MM.1S (cell line): ENCODE measurements around the gene DNPEP.
A peak's percentile ranks its signal among the peaks of the same experiment; 100 is the strongest.

Source experiments
- DNase-seq: peaks from one replicate; pipeline ENCODE4 v3.0.0-alpha.2; 2015
- H2AFZ ChIP-seq: fragments of 300-600 bp; sonication (generic); 2 replicates; pipeline ENCODE4 v1.6.0; 2016; ENCODE audit warnings: antibody characterized with exemption, low read length
- H3F3A ChIP-seq: fragments of 300-600 bp; sonication (generic); 2 replicates; pipeline ENCODE4 v1.6.1; 2016; ENCODE audit warnings: mild to moderate bottlenecking, antibody characterized with exemption, low read length, moderate library complexity, mixed read lengths; ENCODE audit not compliant: insufficient read depth
- H3K27ac ChIP-seq: fragments of 300-600 bp; sonication (generic); 2 replicates; pipeline ENCODE4 v1.5.1; 2016; ENCODE audit warnings: mild to moderate bottlenecking, low read length
- H3K27me3 ChIP-seq: fragments of 300-600 bp; sonication (generic); replicated peaks from 2 replicates; pipeline ENCODE4 v1.6.0; 2016; ENCODE audit warnings: low read length; ENCODE audit not compliant: insufficient read depth
- H3K36me3 ChIP-seq: fragments of 300-600 bp; sonication (generic); replicated peaks from 2 replicates; pipeline ENCODE4 v1.6.1; 2016; ENCODE audit warnings: mild to moderate bottlenecking, low read length, mixed read lengths; ENCODE audit not compliant: insufficient read depth
- H3K4me1 ChIP-seq: fragments of 300-600 bp; sonication (generic); 2 replicates; pipeline ENCODE4 v1.6.1; 2016; ENCODE audit warnings: low read length, mixed read lengths
- H3K4me2 ChIP-seq: fragments of 300-600 bp; sonication (generic); 2 replicates; pipeline ENCODE4 v1.6.0; 2016; ENCODE audit warnings: low read depth, low read length
- H3K4me3 ChIP-seq: fragments of 300-600 bp; sonication (generic); 2 replicates; pipeline ENCODE4 v1.5.1; 2016; ENCODE audit warnings: low read length, mixed read lengths
- H3K79me2 ChIP-seq: fragments of 300-600 bp; sonication (generic); 2 replicates; pipeline ENCODE4 v1.6.1; 2016; ENCODE audit warnings: mixed run types, low read length, mixed read lengths
- H3K9ac ChIP-seq: fragments of 300-600 bp; sonication (generic); 2 replicates; pipeline ENCODE4 v1.6.1; 2016; ENCODE audit warnings: low read length, mixed read lengths
- H3K9me2 ChIP-seq: fragments of 300-600 bp; sonication (generic); replicated peaks from 2 replicates; pipeline ENCODE4 v1.6.1; 2016; ENCODE audit warnings: mild to moderate bottlenecking, low read length, mixed read lengths; ENCODE audit not compliant: insufficient read depth
- H3K9me3 ChIP-seq: fragments of 300-600 bp; sonication (generic); replicated peaks from 2 replicates; pipeline ENCODE4 v1.6.1; 2016; ENCODE audit warnings: mild to moderate bottlenecking, low read length, mixed read lengths; ENCODE audit not compliant: insufficient read depth
- H4K20me1 ChIP-seq: fragments of 300-600 bp; sonication (generic); 2 replicates; pipeline ENCODE4 v1.6.1; 2016; ENCODE audit warnings: mild to moderate bottlenecking, low read length, moderate library complexity, mixed read lengths; ENCODE audit not compliant: insufficient read depth
- CTCF ChIP-seq: fragments of 300-600 bp; sonication (generic); IDR thresholded peaks from 2 replicates; pipeline ENCODE4 v1.5.1; 2016; ENCODE audit warnings: antibody characterized with exemption, low read length, mixed read lengths
- EZH2 ChIP-seq: fragments of 300-600 bp; sonication (generic); optimal IDR thresholded peaks from 2 replicates; pipeline ENCODE3; 2017; ENCODE audit warnings: low read depth, mild to moderate bottlenecking, antibody characterized with exemption, low read length, mixed read lengths
- EZH2phosphoT487 ChIP-seq: fragments of 300-600 bp; sonication (generic); IDR thresholded peaks from 2 replicates; pipeline ENCODE4 v1.6.1; 2018; ENCODE audit warnings: antibody characterized with exemption, low read length

DNPEP gene

DNA sequence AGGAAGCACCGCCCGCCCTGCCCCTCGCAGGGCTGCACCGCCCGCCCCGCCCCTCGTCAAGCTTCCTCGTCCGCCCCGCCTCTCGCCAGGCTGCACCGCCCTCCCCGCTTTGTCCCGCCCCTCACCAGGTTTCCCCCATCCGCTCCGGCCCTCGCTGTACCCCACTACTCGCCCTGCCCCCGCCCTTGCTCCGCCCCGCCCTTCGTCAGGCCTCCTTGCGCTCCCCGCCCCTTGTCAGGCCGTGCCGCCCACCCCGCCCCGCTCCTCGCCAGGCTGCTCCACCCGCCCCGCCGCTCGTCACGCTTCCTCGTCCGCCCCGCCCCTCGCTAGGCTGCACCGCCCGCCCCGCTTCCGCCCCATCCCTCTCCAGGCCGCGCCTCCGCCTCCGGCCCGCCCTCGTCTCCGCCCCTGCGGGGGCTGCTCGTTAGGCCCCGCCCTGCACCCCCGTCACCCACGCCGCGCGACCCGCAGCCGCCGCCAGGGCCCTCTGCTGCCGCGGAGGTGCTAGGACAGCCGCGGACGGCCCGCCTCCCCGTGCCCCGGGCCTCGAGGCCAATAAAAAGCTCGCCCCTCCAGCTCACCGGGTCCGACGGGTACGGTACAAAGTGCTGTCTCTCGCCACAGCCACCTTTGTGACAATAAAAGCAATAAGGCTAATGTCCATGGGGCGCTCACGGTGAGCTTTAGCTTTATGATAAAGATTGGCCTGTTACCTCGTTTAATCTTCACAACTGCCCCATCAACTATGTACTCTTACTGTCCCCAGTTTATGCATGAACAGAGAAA, 602 bp upstream of the DNPEP start:
- peak overlapping the region; percentile 6; the same call in 1 of the 2 replicates for H3K9ac ChIP-seq
- no peaks in the 10 kb centered on the region for H4K20me1 ChIP-seq
- H3K27ac ChIP-seq, result peak overlapping the region; percentile 0; the same call in 1 of the 2 replicates
- no peaks in the 10 kb centered on the region for H3K9me3 ChIP-seq
- H3K9me2 ChIP-seq, result no peaks in the 10 kb centered on the region
- 0 out of 2 replicates have a peak, but pooled peaks cover 4% of the 10 kb centered on the region for H3K4me1 ChIP-seq
- H2AFZ ChIP-seq, result peak overlapping the region; percentile 83
- DNase-seq, result peak; percentile 95
- H3F3A ChIP-seq, result peaks cover 5% of the 10 kb centered on the region
- no peaks in the 10 kb centered on the region for H3K27me3 ChIP-seq
- peaks cover 17% of the 10 kb centered on the region for H3K79me2 ChIP-seq
- peak overlapping the region; percentile 57 for H3K4me2 ChIP-seq
- TF ChIP-seq EZH2phosphoT487 (no peak), CTCF (peak; percentile 57)
- peak overlapping the region; percentile 45 for H3K4me3 ChIP-seq
- H3K36me3 ChIP-seq, result peaks cover 8% of the 10 kb centered on the region; the same call in 1 of the 2 replicates

DNA sequence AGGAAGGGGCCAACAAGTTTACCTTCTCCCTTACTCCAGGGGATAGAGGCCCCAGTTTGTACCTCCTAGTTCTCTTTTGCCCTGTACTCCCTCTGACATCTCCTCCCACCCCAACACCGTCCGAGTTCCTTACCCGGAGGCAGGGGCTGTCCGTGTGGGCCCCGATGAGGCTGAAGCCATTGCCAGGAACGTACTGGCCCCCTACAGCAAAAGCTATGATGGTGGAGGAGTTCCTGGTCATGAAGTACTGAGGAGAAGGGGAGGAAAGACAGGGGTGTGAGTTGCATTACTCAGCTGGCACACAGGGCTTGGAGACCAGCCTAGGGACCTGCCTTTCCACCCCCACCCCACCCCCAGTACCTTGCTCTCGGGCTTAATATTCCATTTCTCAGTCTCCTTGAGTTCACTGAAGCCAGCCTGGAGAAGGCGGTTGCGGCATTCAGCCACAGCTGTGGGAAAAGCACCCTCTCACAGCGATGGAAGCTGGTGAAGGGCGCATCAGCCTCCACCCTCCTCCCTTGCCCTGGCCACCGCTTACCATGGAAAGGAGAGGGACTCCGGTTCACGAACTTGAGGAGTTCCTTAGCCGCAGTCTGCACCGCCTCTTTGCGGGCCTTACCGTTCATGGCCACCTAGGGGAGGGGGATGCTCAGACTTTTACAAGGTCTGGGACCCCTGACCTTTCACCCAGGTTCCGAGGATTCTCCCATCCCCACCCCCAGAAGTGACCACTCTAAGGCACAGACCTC, 1.0 kb downstream of the DNPEP start:
- Histone ChIP-seq H3K4me3 (peak overlapping the region; percentile 91), H3F3A (peaks cover 5% of the 10 kb centered on the region), H3K4me2 (peak overlapping the region; percentile 67), H3K9me2 (no peaks in the 10 kb centered on the region), H3K36me3 (peaks cover 8% of the 10 kb centered on the region; the same call in 1 of the 2 replicates), H3K27ac (peak overlapping the region; percentile 74; the same call in 1 of the 2 replicates), H3K79me2 (peaks cover 17% of the 10 kb centered on the region), H3K4me1 (0 out of 2 replicates have a peak, but pooled peaks cover 4% of the 10 kb centered on the region), H4K20me1 (no peaks in the 10 kb centered on the region), H3K9ac (peak overlapping the region; percentile 89), H2AFZ (peak overlapping the region; percentile 12), H3K9me3 (no peaks in the 10 kb centered on the region), H3K27me3 (no peaks in the 10 kb centered on the region)
- DNase-seq, result no peak
- TF ChIP-seq CTCF, result no peak
- TF ChIP-seq EZH2phosphoT487, result no peak
- TF ChIP-seq EZH2, result no peak

- no peaks in the 10 kb centered on the region for H3K27me3 ChIP-seq
- peaks cover 17% of the 10 kb centered on the region for H3K79me2 ChIP-seq
- no peaks in the 10 kb centered on the region for H3K9me2 ChIP-seq
- H3K9ac ChIP-seq, result no peak overlapping the region
- H3K9me3 ChIP-seq, result no peaks in the 10 kb centered on the region
- H3F3A ChIP-seq, result peaks cover 5% of the 10 kb centered on the region
- H3K4me2 ChIP-seq, result no peak overlapping the region
- peaks cover 8% of the 10 kb centered on the region; the same call in 1 of the 2 replicates for H3K36me3 ChIP-seq
- H3K27ac ChIP-seq, result no peak overlapping the region
- no peak for DNase-seq
- no peak overlapping the region for H2AFZ ChIP-seq
- TF ChIP-seq EZH2, result no peak
- TF ChIP-seq CTCF, result no peak
- TF ChIP-seq EZH2phosphoT487, result no peak
- H4K20me1 ChIP-seq, result no peaks in the 10 kb centered on the region
- H3K4me3 ChIP-seq, result no peak overlapping the region
- H3K4me1 ChIP-seq, result 0 out of 2 replicates have a peak, but pooled peaks cover 4% of the 10 kb centered on the region
Measured at GRCh38 chr2:219385958-219386520, 1.7 kb downstream of the DNPEP start.
